ENCODE data around the gene ATP13A4.
"Not testable (repeated sequence)": the region's sequence is repeated elsewhere in the genome, so short reads cannot be mapped to it uniquely, and the experiment has no call there.

Gene ATP13A4

GRCh38 chr3:193530231-193531165 is 24.2 kb downstream of the ATP13A4 start:
- no peaks in the 10 kb centered on the region for H3K9me3 Mint-ChIP-seq
- H3K4me1 Mint-ChIP-seq (ENCODE audit: low read depth): no peaks in the 10 kb centered on the region
- H3K27me3 Mint-ChIP-seq (ENCODE audit: low read depth): peaks cover 7% of the 10 kb centered on the region
- no peak overlapping the region for H3K4me3 Mint-ChIP-seq
- H3K36me3 Mint-ChIP-seq (ENCODE audit: low read depth): no peaks in the 10 kb centered on the region
- no peak for DNase-seq (ENCODE audit: low spot score)
- H3K27ac Mint-ChIP-seq: no peak overlapping the region

DNA sequence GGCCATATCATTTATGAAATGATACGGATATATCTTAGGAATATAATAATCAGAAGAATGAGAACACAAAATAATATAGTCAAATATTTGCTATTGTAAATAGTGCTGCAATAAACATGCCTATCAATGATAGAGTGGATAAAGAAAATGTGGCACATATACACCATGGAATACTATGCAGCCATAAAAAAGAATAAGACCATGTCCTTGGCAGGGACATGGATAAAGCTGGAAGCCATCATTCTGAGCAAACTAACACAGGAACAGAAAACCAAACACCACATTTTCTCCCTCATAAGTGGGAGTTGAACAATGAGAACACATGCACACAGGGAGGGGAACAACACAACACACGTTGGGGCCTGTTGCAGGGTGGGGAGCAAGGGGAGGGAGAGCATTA is 28.6 kb downstream of the ATP13A4 start:
- H3K27ac Mint-ChIP-seq; H3K36me3 Mint-ChIP-seq (ENCODE audit: low read depth): not testable (repeated sequence)

GRCh38 chr3:193522473-193522872 is 32.2 kb downstream of the ATP13A4 start:
- no peak for DNase-seq (ENCODE audit: low spot score)
- Mint-ChIP-seq H3K9me3 (no peaks in the 10 kb centered on the region), H3K27me3 (ENCODE audit: low read depth) (no peaks in the 10 kb centered on the region), H3K27ac (no peak overlapping the region), H3K4me1 (ENCODE audit: low read depth) (no peaks in the 10 kb centered on the region), H3K4me3 (no peak overlapping the region), H3K36me3 (ENCODE audit: low read depth) (no peaks in the 10 kb centered on the region)

More for the DNA sequence above, 28.6 kb downstream of the ATP13A4 start:
- H3K27me3 Mint-ChIP-seq (ENCODE audit: low read depth); H3K4me1 Mint-ChIP-seq (ENCODE audit: low read depth); DNase-seq (ENCODE audit: low spot score); H3K4me3 Mint-ChIP-seq; H3K9me3 Mint-ChIP-seq: not testable (repeated sequence)

- no peaks in the 10 kb centered on the region for H3K36me3 Mint-ChIP-seq (ENCODE audit: low read depth)
- no peaks in the 10 kb centered on the region for H3K9me3 Mint-ChIP-seq
- H3K4me1 Mint-ChIP-seq (ENCODE audit: low read depth): no peaks in the 10 kb centered on the region
- H3K4me3 Mint-ChIP-seq: no peak overlapping the region
- no peaks in the 10 kb centered on the region for H3K27me3 Mint-ChIP-seq (ENCODE audit: low read depth)
- no peak overlapping the region for H3K27ac Mint-ChIP-seq
- no peak for DNase-seq (ENCODE audit: low spot score)
These were observed 34.0 kb downstream of the ATP13A4 start for GRCh38 chr3:193520738-193521137.

GRCh38 chr3:193515966-193516365 is 38.7 kb downstream of the ATP13A4 start:
- H3K4me3 Mint-ChIP-seq: no peak overlapping the region
- H3K27me3 Mint-ChIP-seq (ENCODE audit: low read depth): no peaks in the 10 kb centered on the region
- no peaks in the 10 kb centered on the region for H3K4me1 Mint-ChIP-seq (ENCODE audit: low read depth)
- no peaks in the 10 kb centered on the region for H3K9me3 Mint-ChIP-seq
- H3K27ac Mint-ChIP-seq: no peak overlapping the region
- H3K36me3 Mint-ChIP-seq (ENCODE audit: low read depth): no peaks in the 10 kb centered on the region
- no peak for DNase-seq (ENCODE audit: low spot score)

DNA sequence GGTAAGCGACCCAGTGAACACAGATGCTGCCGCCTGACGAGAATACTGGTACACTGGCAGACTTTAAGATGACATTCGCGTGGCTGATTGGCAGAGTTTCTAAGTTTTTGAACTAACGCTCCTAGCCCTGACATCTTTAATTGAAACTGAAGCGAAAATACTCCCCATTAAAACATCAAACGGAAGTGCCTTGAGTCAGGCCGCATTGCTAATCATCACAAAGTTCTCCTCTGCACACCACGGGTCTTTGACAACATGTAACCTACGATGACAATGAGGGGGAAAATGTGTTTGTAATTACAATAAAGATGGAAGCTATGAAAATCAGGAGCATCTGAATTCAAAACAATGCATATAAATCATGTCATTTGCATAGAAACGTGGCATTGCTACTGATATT is 44.5 kb downstream of the ATP13A4 start:
- no peak overlapping the region for H3K27ac Mint-ChIP-seq
- no peaks in the 10 kb centered on the region for H3K4me1 Mint-ChIP-seq (ENCODE audit: low read depth)
- no peak for DNase-seq (ENCODE audit: low spot score)
- H3K36me3 Mint-ChIP-seq (ENCODE audit: low read depth): no peaks in the 10 kb centered on the region
- H3K9me3 Mint-ChIP-seq: no peaks in the 10 kb centered on the region
- no peaks in the 10 kb centered on the region for H3K27me3 Mint-ChIP-seq (ENCODE audit: low read depth)
- no peak overlapping the region for H3K4me3 Mint-ChIP-seq

- no peaks in the 10 kb centered on the region for H3K4me1 Mint-ChIP-seq (ENCODE audit: low read depth)
- no peak overlapping the region for H3K4me3 Mint-ChIP-seq
- H3K9me3 Mint-ChIP-seq: no peaks in the 10 kb centered on the region
- H3K36me3 Mint-ChIP-seq (ENCODE audit: low read depth): no peaks in the 10 kb centered on the region
- no peak for DNase-seq (ENCODE audit: low spot score)
- H3K27ac Mint-ChIP-seq: no peak overlapping the region
- no peaks in the 10 kb centered on the region for H3K27me3 Mint-ChIP-seq (ENCODE audit: low read depth)
These were observed 45.4 kb downstream of the ATP13A4 start for GRCh38 chr3:193509103-193509965.

- H3K4me1 Mint-ChIP-seq (ENCODE audit: low read depth): no peaks in the 10 kb centered on the region
- no peaks in the 10 kb centered on the region for H3K9me3 Mint-ChIP-seq
- DNase-seq (ENCODE audit: low spot score): no peak
- no peaks in the 10 kb centered on the region for H3K36me3 Mint-ChIP-seq (ENCODE audit: low read depth)
- H3K27ac Mint-ChIP-seq: no peak overlapping the region
- no peak overlapping the region for H3K4me3 Mint-ChIP-seq
- H3K27me3 Mint-ChIP-seq (ENCODE audit: low read depth): no peaks in the 10 kb centered on the region
These were observed 46.6 kb downstream of the ATP13A4 start for GRCh38 chr3:193508108-193508507.

GRCh38 chr3:193507566-193507965 is 47.1 kb downstream of the ATP13A4 start:
- Mint-ChIP-seq H3K9me3 (no peaks in the 10 kb centered on the region), H3K4me1 (ENCODE audit: low read depth) (no peaks in the 10 kb centered on the region), H3K27ac (no peak overlapping the region), H3K27me3 (ENCODE audit: low read depth) (no peaks in the 10 kb centered on the region), H3K36me3 (ENCODE audit: low read depth) (no peaks in the 10 kb centered on the region), H3K4me3 (no peak overlapping the region)
- no peak for DNase-seq (ENCODE audit: low spot score)

- Mint-ChIP-seq H3K4me1 (ENCODE audit: low read depth) (no peaks in the 10 kb centered on the region), H3K27ac (no peak overlapping the region), H3K4me3 (no peak overlapping the region), H3K9me3 (no peaks in the 10 kb centered on the region), H3K27me3 (ENCODE audit: low read depth) (no peaks in the 10 kb centered on the region), H3K36me3 (ENCODE audit: low read depth) (no peaks in the 10 kb centered on the region)
- no peak for DNase-seq (ENCODE audit: low spot score)
These were observed 47.8 kb downstream of the ATP13A4 start for GRCh38 chr3:193506921-193507320.

GRCh38 chr3:193502871-193503270 is 51.8 kb downstream of the ATP13A4 start:
- no peak overlapping the region for H3K4me3 Mint-ChIP-seq
- no peaks in the 10 kb centered on the region for H3K4me1 Mint-ChIP-seq (ENCODE audit: low read depth)
- H3K27ac Mint-ChIP-seq: no peak overlapping the region
- no peaks in the 10 kb centered on the region for H3K36me3 Mint-ChIP-seq (ENCODE audit: low read depth)
- peaks cover 4% of the 10 kb centered on the region for H3K27me3 Mint-ChIP-seq (ENCODE audit: low read depth)
- no peaks in the 10 kb centered on the region for H3K9me3 Mint-ChIP-seq
- no peak for DNase-seq (ENCODE audit: low spot score)

DNA sequence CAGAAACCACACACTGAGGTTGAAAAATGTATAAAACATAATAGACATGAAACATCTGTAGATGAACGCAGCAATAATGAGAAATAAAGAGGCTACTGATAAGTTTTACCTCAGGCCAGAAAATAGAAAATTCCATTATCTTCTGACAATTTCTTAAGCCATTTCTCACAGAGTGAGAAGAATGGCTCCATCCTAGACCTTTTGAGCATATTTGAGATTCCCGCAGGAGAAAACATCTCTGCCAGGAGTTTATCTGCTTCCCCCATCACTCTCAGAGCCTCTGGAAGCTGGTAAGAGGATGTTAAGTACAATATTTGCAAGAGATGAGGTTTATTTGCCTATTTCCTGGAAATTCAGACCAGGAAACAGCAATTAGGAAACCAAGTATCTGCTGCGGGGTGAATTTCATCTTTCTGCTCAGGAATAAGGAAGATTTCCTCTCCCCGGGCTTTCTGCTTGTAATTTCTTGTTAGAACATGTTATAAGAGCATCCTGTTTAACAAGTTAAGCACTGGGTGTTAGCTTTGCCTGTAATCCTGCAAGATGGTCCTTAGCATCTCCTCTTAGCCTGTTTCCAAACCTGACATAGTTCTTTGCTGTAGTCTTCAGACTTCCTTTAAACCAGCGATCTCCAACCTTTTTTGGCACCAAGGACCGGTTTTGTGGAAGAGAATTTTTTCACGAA is 54.8 kb downstream of the ATP13A4 start:
- Mint-ChIP-seq H3K27ac (no peak overlapping the region), H3K27me3 (ENCODE audit: low read depth) (peaks cover 4% of the 10 kb centered on the region), H3K4me1 (ENCODE audit: low read depth) (no peaks in the 10 kb centered on the region), H3K4me3 (no peak overlapping the region), H3K9me3 (no peaks in the 10 kb centered on the region), H3K36me3 (ENCODE audit: low read depth) (no peaks in the 10 kb centered on the region)
- no peak for DNase-seq (ENCODE audit: low spot score)

DNA sequence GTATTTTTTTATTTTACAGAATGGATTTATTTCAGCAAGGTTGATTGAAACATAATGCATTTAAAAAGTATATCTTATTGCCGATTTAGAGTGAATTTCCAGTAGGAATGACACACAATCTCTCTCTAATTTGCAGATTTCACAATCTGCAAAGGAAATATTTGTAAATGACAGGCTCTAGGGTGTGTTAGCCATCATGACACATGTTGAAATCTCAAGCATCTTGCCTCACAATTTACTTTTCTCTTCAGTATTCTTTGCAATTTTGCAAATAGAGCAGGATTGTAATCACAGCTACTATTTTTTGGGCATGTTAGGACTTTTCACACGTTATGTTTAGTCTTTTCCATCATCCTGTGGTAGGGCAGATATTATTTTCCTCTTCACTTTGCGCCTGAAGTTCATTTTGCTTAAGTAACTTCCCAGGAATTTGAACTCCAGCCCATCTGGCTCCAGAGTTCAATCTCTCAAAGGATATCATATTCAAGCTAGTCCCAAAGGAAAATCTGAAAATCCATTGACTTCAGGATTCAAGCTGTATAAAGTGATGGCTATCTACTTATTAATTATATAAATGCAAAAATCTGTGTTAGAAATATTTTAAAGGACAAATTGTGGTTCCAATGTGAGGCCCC is 55.4 kb downstream of the ATP13A4 start:
- DNase-seq (ENCODE audit: low spot score): no peak
- Mint-ChIP-seq H3K27me3 (ENCODE audit: low read depth) (peaks cover 4% of the 10 kb centered on the region), H3K27ac (no peak overlapping the region), H3K36me3 (ENCODE audit: low read depth) (no peaks in the 10 kb centered on the region), H3K4me1 (ENCODE audit: low read depth) (no peaks in the 10 kb centered on the region), H3K9me3 (no peaks in the 10 kb centered on the region), H3K4me3 (no peak overlapping the region)

Data from T-helper 2 cell treated with Interferon-gamma antibody and Interleukin-4, amounts not matched to agents 5 μg/mL and 100 μg/mL, for 36 hours (primary cell).